NOMO-1 treated with dmso at 0.1 percent for 144 hours (cell line): Measurements from ENCODE around the gene FRZB.
"Not testable (repeated sequence)": the region's sequence is repeated elsewhere in the genome, so short reads cannot be mapped to it uniquely, and the experiment has no call there.

Source experiments
- DNase-seq: peaks from one replicate; lab custom pipeline; 2025; ENCODE audit not compliant: unreplicated experiment; lab: John Stamatoyannopoulos, UW

Gene FRZB

DNA sequence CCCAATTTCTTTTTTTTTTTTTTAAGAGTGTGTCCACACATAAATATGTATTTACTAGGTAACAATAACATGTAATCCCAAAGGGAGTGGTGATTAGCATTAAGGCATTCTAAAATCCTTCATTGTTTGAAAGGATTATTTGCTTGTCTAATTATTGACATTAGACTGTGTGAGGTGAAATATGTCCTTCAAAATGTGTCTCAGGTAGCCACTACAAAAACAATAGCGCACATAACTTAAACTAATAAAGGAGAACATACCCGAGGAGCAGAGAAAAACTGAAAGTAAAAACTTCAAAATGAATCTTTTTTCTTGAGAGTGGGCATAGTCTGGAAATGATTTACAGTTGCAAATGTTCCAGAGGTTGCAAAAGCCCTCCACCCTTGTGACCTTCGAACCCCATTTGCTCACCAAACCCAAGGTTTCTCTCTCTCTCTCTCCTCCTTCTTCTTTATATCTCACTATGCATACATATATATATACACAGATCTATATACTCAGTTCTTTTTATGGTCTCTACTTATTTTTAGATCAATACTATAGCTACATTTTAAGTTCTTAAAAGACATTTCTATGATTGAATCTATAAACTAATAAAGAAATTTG lies 24.4 kb upstream of the FRZB start:
- no peak for DNase-seq

- DNase-seq: no peak
Measured at GRCh38 chr2:182890305-182890704, 23.9 kb upstream of the FRZB start.

DNA sequence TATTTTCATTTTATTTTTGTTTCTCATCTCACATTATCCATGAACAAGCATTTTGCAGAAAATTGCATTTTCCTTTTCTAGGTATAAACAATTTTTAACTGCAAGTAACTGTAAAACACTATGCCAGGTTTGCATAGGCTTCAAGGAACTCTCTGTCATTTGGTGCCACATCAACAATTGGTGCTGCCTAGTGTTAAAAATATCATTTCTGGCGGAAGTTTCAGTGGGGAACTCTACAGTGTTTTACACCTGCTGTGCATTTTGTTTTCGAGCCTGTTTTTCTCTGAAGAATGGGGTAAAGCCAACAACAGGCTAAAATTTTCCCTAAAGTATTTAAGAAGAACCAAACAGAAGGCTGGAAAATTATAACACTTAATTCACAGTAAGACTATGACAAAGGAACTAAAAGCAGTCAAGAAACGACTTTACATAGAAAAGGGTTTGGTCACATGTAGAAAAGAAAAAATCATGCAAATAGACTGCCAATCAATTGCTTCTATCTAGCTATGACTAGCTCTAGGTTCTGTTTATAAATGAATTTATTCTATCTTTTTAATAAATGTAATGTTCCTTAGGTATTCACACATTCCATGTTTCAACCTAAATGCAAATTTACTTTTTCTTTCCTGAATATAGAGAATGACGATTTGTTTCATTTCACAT lies 21.4 kb upstream of the FRZB start:
- DNase-seq: no peak

DNA sequence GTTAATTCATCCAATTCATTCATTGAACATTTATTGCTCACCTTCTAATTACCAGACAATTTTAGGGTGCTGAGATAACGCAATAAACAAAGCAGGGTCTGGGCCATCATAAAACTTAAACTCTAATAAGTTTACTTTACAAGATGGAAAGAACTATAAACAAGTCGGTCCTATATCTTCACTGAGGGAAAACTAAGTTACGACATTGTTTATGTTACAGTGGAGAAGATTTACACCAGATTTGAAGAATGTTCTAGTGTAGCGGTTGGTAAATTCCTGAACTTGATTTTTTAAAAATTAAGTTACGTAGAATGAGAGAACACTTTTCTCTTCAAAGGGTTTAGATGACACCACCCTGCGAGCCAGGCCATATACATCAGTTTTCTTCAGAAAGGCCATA lies 20.7 kb upstream of the FRZB start:
- DNase-seq: no peak

GRCh38 chr2:182885771-182886170 lies 19.3 kb upstream of the FRZB start:
- DNase-seq: no peak

DNA sequence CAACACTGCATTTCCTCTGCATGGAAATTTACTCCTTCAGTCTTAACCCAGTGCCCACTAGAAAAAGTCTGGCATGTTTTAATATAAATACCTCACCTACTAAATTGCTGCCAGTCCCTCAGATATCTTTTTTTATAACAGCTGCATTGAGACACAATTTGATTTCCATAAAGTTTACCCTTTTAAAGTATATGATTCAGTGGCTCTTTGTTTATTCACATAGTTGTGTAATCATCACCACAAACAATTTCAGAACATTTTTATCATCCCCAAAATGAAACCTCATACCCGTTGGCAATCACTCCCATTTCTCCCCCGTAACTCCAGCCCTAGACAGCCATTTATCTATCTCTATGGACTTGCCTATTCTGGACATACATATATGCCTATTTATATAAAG lies 17.0 kb upstream of the FRZB start:
- no peak for DNase-seq

DNA sequence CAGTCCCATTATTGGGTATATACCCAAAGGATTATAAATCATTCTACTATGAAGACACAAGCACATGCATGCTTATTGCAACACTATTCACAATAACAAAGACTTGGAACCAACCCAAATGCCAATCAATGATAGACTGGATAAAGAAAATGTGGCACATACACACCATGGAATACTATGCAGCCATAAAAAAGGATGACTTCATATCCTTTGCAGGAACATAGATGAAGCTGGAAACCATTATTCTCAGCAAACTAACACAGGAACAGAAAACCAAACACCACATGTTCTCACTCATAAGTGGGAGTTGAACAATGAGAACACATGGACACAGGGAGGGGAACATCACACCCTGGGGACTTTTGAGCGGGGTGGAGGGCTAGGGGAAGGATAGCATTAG lies 13.7 kb upstream of the FRZB start:
- not testable (repeated sequence) for DNase-seq

GRCh38 chr2:182876653-182877052 lies 10.2 kb upstream of the FRZB start:
- not testable (repeated sequence) for DNase-seq

- no peak for DNase-seq
Measured at GRCh38 chr2:182870227-182870626, 3.8 kb upstream of the FRZB start.

DNA sequence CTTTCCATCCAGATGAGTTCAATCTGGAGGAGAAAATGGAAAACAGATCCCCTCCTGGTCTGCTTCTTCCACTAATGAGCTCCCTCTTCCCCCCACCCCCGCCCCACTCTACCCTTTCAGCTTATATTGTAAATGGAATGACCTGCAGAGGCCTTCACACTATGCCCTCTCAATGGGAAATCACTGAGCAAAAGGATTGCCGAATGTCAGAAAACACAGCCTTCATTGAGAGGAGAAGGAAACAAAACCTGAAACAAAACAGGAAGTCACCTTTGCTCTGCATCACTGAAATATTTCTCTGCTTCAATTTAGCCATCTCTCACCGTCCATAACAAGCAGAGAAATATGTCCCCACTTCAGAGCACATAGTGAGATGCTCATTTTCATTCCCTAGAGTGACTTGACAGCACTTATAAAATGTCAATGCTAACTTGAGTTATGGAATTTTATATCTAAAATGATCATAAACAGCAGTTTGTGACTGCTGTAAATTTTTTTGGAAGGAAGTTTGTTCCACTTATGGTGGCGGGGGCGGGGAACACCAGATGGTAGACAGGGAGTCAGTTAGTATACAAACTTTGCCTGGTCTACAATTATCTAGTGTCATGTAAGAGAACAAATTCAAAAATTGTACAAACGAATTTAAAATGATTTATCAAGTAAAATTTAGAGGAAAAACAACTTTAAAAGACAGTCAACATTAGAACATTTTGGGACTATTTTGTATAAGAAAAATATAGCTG lies 1.8 kb upstream of the FRZB start:
- no peak for DNase-seq

DNA sequence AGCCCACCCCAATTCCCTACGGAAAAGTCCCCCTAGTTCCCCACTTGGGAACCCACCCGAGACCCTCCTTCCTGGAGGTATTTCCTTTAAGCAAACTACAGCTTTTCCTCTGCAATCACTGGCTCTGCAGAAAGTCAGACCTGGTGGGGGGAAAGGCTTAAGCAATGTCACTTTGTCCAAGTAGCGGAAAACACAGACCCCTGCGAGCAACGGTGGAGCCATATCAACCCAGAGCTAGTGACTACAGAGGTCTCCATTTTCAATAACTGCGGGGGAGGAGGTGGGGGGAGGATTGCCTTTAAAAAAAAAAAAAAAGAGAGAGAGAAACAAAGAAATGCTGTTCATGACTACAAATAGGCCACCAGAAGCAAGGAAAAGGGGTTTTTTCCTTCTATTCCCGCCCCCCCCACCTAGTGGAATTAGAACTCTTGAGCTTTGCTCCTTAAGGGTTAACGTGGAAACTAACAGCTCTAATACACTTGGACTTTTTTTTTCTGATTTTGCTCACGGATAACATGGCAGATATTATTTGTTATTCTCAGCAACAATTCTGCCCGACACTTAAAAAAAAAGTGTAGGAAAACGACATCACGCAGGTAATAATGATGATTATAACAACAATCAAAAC lies 1.1 kb upstream of the FRZB start:
- no peak for DNase-seq

- DNase-seq: no peak
Measured at GRCh38 chr2:182866095-182866460, 359 bp downstream of the FRZB start.

DNA sequence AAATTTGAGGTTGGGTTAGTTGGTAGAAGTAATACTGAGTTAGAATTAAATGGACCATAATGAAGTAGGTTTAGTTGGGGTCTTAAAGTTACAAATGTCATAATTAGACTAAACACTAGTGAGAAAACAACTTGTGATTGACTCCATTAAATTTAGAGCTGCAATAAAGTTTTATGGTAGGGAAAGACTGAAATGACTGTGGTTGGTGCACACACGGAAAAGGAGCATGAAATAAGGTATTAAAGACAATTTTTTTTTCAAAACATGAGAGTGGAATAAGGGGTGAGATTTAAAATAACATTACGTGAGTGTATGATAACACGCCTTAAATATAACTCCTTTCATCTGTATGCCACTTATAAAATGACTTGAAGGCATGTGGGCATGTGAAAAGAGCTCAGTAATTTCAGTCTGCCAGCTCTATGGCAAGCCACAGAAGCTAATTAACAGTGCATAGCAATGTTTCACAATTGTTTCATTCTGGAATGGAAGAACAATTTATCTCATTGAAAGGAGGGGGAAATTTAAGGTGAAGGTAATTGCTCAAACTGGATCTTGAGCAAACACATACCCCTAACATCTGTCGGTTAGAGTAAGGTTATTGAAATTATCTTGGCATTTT lies 1.4 kb downstream of the FRZB start:
- DNase-seq: no peak

DNA sequence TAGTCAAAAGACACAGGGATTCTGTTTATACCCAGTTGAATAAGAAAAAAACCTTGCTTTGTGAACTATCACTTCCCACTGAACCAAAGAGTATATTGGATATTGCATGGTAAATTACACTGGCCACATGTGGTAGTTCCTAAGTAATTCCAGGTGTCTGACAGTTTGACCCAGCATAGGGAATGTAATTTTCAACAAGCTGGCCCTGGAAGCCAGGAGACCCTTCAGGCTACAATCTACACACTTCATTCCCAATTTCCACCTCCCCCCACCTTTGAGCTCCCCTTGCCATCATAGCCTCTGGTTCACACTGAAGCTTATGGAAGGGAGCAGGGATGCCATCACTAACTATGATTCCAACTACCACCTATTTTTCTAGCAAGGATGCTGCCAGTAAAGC lies 2.8 kb downstream of the FRZB start:
- DNase-seq: no peak

DNA sequence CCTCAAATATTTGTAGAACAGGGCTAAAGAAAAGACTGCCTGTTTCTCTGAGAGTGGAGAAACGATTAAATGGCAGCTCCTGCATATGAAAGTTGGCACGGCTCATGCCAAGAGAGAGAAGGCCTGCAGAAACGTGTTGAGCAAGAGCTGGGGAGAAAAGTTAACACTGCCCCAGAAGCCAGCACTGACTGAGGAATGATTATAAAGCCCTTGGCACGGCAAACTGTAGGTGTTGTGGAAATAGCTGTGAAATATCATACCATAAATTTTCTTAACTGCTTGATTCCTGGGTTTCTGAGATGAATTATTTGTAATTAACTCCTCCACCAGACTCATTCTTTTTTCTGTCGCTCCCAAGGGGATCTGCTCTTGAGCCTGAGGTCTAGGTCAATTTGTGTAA lies 4.3 kb downstream of the FRZB start:
- DNase-seq: no peak

DNA sequence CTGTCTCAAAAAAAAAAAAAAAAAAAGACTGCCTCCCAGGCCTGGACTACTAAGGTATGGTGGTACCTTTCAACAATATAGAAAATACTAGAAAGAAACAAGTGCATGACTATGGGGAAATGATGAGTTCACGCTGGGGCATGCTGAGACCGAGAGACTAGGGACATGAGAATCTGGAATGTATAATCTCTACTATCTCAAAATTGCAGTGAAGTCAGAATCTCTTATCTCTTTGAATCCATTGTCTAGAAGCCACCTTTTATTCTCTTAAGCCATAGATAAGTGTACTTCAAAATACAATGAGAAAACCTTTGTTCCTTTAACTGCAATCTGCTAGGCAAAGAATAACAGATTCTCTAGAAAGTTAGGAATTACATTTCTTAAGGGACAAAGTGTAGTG lies 5.6 kb downstream of the FRZB start:
- DNase-seq: no peak

- DNase-seq: no peak
Measured at GRCh38 chr2:182858671-182859070, 7.8 kb downstream of the FRZB start.

DNA sequence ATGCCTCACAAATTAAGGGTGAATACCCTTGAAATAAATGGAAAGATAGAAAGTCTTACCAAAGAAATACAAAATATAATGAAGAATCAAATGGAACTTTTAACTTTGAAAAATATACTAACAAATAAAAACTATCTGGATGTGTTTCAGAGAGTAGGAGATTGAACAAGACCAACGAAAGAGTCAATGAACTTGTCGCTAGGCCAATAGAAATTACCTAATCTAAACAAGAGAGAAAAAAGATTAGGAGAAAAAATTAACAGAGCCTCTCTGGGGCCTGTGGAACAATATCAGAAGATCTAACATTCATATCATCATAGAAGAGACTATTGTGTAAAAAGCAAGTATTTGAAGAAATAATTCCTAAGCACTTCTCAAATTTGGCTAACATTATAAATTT lies 11.1 kb downstream of the FRZB start:
- no peak for DNase-seq

DNA sequence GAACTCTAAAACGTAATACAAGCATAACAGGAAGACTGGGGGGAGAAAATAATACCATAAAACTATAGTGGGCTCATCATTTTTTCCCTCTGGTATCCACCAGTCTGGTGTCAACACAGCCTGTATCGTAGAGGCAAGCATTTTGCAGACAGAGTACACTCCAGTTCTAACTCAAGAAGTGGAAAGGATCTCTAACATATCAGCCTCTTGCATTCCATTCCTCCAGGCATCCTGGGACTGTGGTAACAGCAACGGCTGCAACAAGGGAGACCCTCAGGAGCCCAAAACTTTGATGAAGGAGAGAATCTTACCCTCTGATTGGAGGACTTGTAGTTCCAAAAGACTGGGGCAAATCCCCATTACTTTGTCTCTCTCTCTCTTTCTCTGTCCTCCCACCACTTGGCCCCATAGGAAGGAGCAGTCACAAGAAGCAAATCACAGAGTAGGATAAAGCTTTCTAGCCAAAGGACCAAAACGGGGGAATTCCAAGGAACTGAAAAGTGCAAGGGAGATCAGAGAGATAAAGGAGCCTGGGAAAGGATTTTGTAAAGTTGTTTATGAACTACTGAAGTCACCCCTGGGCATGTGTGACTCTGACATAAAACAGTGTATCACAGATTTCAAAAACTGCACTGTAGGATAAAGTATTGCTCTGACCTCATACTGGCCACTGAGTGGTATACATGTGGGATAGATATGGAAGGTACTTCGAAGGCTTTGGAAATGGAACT lies 11.9 kb downstream of the FRZB start:
- DNase-seq: no peak

DNA sequence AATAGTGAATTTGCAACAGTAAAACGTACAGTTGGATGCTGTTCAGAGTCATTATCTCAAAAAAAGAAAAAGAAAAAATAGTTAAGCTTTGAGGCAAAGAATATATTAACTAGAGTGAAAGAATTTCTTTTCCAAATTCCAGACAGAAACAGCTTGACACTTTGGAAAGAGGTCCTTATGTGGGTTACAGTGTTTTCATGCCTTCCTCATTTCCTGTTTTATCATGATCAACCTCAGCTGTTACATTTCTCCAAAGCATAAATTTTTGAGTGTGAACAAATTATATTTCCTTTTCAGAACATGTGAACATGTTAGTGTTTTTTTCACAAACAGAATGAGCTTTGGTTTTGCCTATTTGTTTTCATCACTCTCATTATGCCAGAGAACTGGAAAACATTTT lies 13.6 kb downstream of the FRZB start:
- no peak for DNase-seq

GRCh38 chr2:182852090-182852489 lies 14.3 kb downstream of the FRZB start:
- DNase-seq: no peak
